HUES64 (cell line): Measurements from ENCODE around the gene POLR2H. TPM values are rescaled to one million over a fixed set of nuclear protein-coding genes. Genes with fewer than 3 reads are reported as not detected.
A peak's percentile ranks its signal among the peaks of the same experiment; 100 is the strongest.

Source experiments
- H3K27ac ChIP-seq: 2 replicates; pipeline ENCODE4 v1.7.0; 2013; ENCODE audit warnings: low read depth, low read length, inconsistent platforms
- H3K27me3 ChIP-seq: 2 replicates; pipeline ENCODE4 v1.6.1; 2013; ENCODE audit warnings: mild to moderate bottlenecking, low read length; ENCODE audit not compliant: insufficient read depth
- H3K36me3 ChIP-seq: 2 replicates; pipeline ENCODE4 v1.6.1; 2013; ENCODE audit warnings: mild to moderate bottlenecking, low read length; ENCODE audit not compliant: insufficient read depth
- H3K4me1 ChIP-seq: 2 replicates; pipeline ENCODE4 v1.6.1; 2013; ENCODE audit warnings: mild to moderate bottlenecking, low read length, moderate library complexity; ENCODE audit not compliant: insufficient read depth
- H3K4me3 ChIP-seq: 2 replicates; pipeline ENCODE4 v1.5.1; 2013; ENCODE audit warnings: mild to moderate bottlenecking, low read length, moderate library complexity
- H3K9ac ChIP-seq: 2 replicates; pipeline ENCODE4 v1.6.1; 2013; ENCODE audit warnings: mild to moderate bottlenecking, low read depth, low read length
- H3K9me3 ChIP-seq: 2 replicates; pipeline ENCODE4 v1.6.1; 2013; ENCODE audit warnings: low read depth, low read length; ENCODE audit not compliant: insufficient read depth
- WGBS: fragments of 150-250, 120-280 bp; methylation state at CpG from one replicate; pipeline ENCODE4 v1.1.7; 2013; ENCODE audit warnings: missing lambda C conversion rate; 5-methylcytosine and 5-hydroxymethylcytosine counted together
- polyA plus RNA-seq, 2 experiments: library from polyadenylated mRNA; stranded (reverse); fragments of 50-300 nt; gene quantifications; one replicate each; pipeline ENCODE4 v1.2.3, GENCODE V29; 2013

POLR2H gene
- 108 TPM for polyA plus RNA-seq (2013, experiment 1 of 2)
- 107 TPM for polyA plus RNA-seq (2013, experiment 2 of 2)

DNA sequence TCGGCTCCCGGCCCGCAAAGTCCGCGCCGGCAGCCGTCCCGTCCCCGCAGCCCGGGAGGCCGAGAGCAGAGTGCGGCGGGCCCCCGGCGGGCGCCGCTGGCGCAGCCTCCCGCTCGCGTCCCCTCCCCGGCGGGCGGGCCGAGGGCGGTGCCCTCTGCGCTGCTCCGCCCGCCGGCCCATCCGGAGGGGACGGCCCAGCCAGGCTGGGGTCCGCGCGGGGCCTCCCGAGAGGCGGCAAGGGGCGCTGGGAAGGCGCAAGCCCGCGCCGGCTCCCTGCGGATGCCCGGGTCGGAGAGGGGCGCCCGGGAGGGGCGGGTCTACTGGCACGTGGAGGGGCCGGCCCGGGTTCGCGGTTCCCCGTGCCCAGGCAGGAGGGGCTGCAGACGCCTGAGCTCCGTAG, at the start of gene POLR2H, which contains the start of gene CLCN2:
TSS of gene POLR2H (plus strand) at position 179 of the 400 bp plus-strand sequence. CDS start 1,783 bp downstream, outside the sequence.
TSS of gene CLCN2 (minus strand) at position 74 of the 400 bp plus-strand sequence. CDS start 126 bp downstream, outside the sequence.
- WGBS = under 1% methylated on average over 56 of the region's 56 CpGs
- Histone ChIP-seq H3K9me3 (no peaks in the 10 kb centered on the region), H3K4me3 (peak within 1 kb of the TSS; percentile 81), H3K9ac (peak within 1 kb of the TSS; percentile 91), H3K27ac (peak within 1 kb of the TSS; percentile 98), H3K36me3 (peaks cover 39% of the 10 kb centered on the region), H3K4me1 (peaks cover 10% of the 10 kb centered on the region), H3K27me3 (peaks cover 8% of the 10 kb centered on the region)

DNA sequence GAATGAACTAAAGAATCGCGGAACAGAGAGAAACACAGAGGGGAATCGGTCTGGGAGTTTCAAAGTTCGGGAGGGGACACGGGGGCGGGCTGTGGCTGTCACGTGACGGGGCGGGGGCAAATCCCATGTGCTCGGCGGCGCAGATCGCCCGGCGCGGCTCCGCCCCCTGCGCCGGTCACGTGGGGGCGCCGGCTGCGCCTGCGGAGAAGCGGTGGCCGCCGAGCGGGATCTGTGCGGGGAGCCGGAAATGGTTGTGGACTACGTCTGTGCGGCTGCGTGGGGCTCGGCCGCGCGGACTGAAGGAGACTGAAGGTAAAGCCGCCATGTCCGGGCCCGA, 47.2 kb upstream of the POLR2H start, which contains the start of gene EIF4G1:
TSS of gene EIF4G1 (plus strand) at position 244 of the 337 bp plus-strand sequence. CDS start 1,191 bp downstream, outside the sequence.
- H3K9ac ChIP-seq = peak within 1 kb of the TSS; percentile 98
- WGBS = under 1% methylated on average over 37 of the region's 40 CpGs

DNA sequence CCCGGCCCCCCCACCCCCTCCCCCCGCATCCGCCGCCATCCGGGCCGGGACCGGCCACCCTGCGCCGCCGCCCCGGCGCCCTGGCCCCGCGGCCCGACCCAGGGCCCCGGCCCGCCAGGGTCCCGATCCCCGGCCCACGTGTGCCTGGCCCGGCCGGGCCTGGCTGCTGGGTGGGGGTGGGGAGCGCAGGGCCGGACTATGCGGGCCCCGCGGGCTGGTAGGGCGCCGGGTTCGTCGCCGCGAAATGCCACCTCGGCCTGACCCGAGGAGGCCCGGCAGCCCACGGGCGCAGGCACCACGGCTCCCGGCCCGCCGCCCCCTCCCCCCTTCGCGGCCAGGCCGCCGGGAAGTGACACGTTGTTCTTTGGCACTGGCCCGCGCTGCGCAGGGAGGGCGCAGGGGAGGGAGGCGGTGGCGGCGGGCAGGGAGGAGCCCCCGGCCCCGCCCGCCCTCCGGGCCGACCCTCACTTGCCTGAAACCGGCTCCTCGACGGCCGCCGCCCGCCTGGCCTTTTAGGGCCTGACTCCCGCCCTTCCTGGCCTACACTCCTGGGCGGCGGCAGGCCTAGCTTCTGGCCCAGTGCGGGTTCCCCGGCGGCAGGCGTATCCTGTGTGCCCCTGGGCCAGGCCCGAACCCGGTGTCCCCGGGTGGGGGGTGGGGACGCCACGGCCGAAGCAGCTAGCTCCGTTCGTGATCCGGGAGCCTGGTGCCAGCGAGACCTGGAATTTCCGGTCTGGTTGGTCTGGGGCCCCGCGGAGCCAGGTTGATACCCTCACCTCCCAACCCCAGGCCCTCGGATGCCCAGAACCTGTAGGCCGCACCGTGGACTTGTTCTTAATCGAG, 46.6 kb upstream of the POLR2H start:
- Histone ChIP-seq H3K4me3 (peak overlapping the region; percentile 67), H3K27me3 (no peaks in the 10 kb centered on the region), H3K9me3 (no peaks in the 10 kb centered on the region), H3K27ac (peak overlapping the region; percentile 93), H3K36me3 (peaks cover 37% of the 10 kb centered on the region), H3K9ac (peak overlapping the region; percentile 98), H3K4me1 (peaks cover 8% of the 10 kb centered on the region; the same call in 1 of the 2 replicates)
- under 1% methylated on average over 86 of the region's 89 CpGs for WGBS

More for the DNA sequence above, 47.2 kb upstream of the POLR2H start, which contains the start of gene EIF4G1:
- Histone ChIP-seq H3K4me3 (peak within 1 kb of the TSS; percentile 67), H3K27me3 (no peaks in the 10 kb centered on the region), H3K27ac (peak within 1 kb of the TSS; percentile 93), H3K36me3 (peaks cover 31% of the 10 kb centered on the region), H3K4me1 (peaks cover 8% of the 10 kb centered on the region; the same call in 1 of the 2 replicates), H3K9me3 (no peaks in the 10 kb centered on the region)

DNA sequence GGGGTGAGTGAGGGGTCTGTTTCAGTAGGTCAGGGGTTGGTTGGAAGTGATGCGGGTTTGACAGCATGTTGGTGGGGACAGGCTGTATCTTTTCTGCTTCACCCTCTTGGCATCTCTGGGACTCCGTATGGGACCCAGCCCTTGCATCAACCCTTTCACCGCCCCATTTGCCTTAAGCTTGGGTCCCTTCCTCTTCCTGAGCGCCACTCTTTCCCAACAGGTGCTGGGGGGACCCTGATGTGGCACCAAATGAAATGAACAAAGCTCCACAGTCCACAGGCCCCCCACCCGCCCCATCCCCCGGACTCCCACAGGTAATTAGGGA, 46.0 kb upstream of the POLR2H start:
- Histone ChIP-seq H3K27me3 (no peaks in the 10 kb centered on the region), H3K36me3 (peaks cover 42% of the 10 kb centered on the region), H3K9ac (peak overlapping the region; percentile 98), H3K9me3 (no peaks in the 10 kb centered on the region), H3K4me3 (peak overlapping the region; percentile 67), H3K4me1 (peaks cover 8% of the 10 kb centered on the region; the same call in 1 of the 2 replicates), H3K27ac (peak overlapping the region; percentile 93; the same call in 1 of the 2 replicates)
- 3% methylated on average over 4 of the region's 6 CpGs for WGBS

DNA sequence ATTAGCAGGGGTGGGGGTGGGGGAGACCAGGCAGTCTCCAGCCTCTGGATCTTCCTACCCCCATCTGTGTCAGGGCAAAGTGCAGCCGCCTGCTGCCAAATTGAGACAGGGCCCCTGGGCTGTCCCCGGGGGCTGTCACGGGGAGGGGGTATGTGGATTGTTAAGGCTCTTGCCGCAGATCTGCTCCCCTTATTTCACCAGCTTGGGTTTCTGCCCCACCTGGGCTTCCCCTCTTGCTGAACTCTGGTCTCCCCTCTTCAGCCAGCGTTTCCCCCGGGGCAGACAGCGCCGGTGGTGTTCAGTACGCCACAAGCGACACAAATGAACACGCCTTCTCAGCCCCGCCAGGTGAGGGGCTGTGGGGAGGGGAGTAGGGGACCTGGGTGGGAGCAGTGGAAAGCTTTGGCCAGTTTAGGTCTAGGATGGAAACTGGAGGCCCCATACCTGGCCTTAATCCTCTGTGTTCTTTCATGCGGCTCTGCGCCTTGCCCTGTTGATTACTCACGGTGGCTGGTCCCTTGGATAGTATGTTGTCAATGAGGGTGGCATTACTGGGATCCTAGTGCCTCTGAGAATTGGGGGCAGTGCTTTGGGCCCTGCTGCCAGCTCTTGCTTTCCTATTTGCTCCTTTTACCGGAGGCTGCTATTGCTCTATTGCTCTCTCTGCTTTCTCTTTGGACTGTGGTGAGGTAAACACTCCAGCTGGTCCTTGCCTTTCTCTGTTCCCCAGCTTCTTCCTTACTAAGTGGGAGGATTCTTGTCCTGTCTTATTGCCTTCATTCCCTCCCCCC, 45.4 kb upstream of the POLR2H start:
- peak overlapping the region; percentile 40; the same call in 1 of the 2 replicates for H3K27ac ChIP-seq
- peaks cover 8% of the 10 kb centered on the region; the same call in 1 of the 2 replicates for H3K4me1 ChIP-seq
- peaks cover 47% of the 10 kb centered on the region for H3K36me3 ChIP-seq
- 47% methylated on average over 15 of the region's 16 CpGs for WGBS
- H3K9me3 ChIP-seq = no peaks in the 10 kb centered on the region
- no peaks in the 10 kb centered on the region for H3K27me3 ChIP-seq
- peak overlapping the region; percentile 67 for H3K4me3 ChIP-seq
- H3K9ac ChIP-seq = peak overlapping the region; percentile 20; the same call in 1 of the 2 replicates

DNA sequence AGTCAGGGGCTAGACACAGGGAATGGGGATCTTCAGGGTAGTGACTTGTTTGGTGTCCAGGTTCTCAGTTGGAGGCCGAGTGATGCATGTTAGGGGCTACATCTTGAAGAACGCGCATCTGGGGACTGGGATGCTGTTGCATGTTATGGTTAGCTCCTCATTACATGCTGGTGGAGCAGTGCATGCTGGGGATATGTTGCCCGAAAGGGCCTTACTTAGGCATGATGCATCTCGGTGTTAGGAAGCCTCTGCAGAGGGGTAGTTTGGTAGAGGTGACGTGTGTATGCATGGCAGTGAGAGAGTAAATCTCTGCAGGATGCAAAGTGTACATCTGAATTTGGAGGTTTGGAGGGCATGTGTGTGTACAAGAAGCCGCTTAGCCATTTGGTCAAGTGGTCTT, 44.7 kb upstream of the POLR2H start:
- peak overlapping the region; percentile 67 for H3K4me3 ChIP-seq
- H3K27me3 ChIP-seq = no peaks in the 10 kb centered on the region
- peaks cover 54% of the 10 kb centered on the region for H3K36me3 ChIP-seq
- 89% methylated on average over 7 of the region's 7 CpGs for WGBS
- H3K4me1 ChIP-seq = peaks cover 8% of the 10 kb centered on the region; the same call in 1 of the 2 replicates
- peak overlapping the region; percentile 36; the same call in 1 of the 2 replicates for H3K9ac ChIP-seq
- no peaks in the 10 kb centered on the region for H3K9me3 ChIP-seq
- H3K27ac ChIP-seq = no peak overlapping the region

DNA sequence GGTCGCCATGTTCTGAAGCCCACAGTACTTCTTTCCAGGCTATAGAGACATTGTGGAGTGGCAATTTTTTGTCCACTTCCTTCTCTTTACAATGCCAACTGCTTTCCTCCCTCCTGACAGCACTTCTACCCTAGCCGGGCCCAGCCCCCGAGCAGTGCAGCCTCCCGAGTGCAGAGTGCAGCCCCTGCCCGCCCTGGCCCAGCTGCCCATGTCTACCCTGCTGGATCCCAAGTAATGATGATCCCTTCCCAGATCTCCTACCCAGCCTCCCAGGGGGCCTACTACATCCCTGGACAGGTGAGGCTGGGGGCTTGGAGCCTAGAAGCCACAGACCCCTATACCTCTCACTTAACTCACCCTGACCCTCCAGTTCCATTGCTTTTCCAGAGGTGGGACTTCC, 44.3 kb upstream of the POLR2H start:
- peak overlapping the region; percentile 67; the same call in 1 of the 2 replicates for H3K4me3 ChIP-seq
- WGBS = 93% methylated on average over 5 of the region's 5 CpGs
- H3K27ac ChIP-seq = no peak overlapping the region
- H3K4me1 ChIP-seq = peaks cover 8% of the 10 kb centered on the region; the same call in 1 of the 2 replicates
- H3K27me3 ChIP-seq = no peaks in the 10 kb centered on the region
- H3K36me3 ChIP-seq = peaks cover 59% of the 10 kb centered on the region
- H3K9me3 ChIP-seq = no peaks in the 10 kb centered on the region
- peak overlapping the region; percentile 36; the same call in 1 of the 2 replicates for H3K9ac ChIP-seq

DNA sequence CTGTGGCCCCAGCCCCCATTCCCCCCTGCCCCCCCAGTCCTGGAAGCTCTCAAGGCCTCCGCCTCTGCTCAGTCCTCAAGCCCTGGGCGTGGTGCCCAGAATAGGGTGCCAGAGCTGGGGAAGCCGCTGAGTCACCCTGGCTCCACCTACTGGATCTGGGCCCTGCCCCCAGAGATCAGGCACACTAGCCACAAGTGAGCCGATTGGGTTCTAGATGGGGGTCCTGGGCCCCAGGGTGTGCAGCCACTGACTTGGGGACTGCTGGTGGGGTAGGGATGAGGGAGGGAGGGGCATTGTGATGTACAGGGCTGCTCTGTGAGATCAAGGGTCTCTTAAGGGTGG, 41.4 kb upstream of the POLR2H start:
- WGBS = 93% methylated on average over 4 of the region's 4 CpGs
- Histone ChIP-seq H3K4me3 (no peak overlapping the region), H3K36me3 (peaks cover 87% of the 10 kb centered on the region), H3K4me1 (peaks cover 8% of the 10 kb centered on the region; the same call in 1 of the 2 replicates), H3K27ac (no peak overlapping the region), H3K27me3 (no peaks in the 10 kb centered on the region), H3K9me3 (no peaks in the 10 kb centered on the region), H3K9ac (no peak overlapping the region)

DNA sequence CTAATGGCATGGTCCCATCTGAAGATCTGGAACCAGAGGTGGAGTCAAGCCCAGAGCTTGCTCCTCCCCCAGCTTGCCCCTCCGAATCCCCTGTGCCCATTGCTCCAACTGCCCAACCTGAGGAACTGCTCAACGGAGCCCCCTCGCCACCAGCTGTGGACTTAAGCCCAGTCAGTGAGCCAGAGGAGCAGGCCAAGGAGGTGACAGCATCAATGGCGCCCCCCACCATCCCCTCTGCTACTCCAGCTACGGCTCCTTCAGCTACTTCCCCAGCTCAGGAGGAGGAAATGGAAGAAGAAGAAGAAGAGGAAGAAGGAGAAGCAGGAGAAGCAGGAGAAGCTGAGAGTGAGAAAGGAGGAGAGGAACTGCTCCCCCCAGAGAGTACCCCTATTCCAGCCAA, 39.8 kb upstream of the POLR2H start:
- no peaks in the 10 kb centered on the region for H3K27me3 ChIP-seq
- peaks cover 3% of the 10 kb centered on the region; the same call in 1 of the 2 replicates for H3K4me1 ChIP-seq
- no peak overlapping the region for H3K9ac ChIP-seq
- WGBS = 93% methylated on average over 3 of the region's 5 CpGs
- H3K9me3 ChIP-seq = no peaks in the 10 kb centered on the region
- peaks cover 97% of the 10 kb centered on the region for H3K36me3 ChIP-seq
- no peak overlapping the region for H3K4me3 ChIP-seq
- no peak overlapping the region for H3K27ac ChIP-seq

DNA sequence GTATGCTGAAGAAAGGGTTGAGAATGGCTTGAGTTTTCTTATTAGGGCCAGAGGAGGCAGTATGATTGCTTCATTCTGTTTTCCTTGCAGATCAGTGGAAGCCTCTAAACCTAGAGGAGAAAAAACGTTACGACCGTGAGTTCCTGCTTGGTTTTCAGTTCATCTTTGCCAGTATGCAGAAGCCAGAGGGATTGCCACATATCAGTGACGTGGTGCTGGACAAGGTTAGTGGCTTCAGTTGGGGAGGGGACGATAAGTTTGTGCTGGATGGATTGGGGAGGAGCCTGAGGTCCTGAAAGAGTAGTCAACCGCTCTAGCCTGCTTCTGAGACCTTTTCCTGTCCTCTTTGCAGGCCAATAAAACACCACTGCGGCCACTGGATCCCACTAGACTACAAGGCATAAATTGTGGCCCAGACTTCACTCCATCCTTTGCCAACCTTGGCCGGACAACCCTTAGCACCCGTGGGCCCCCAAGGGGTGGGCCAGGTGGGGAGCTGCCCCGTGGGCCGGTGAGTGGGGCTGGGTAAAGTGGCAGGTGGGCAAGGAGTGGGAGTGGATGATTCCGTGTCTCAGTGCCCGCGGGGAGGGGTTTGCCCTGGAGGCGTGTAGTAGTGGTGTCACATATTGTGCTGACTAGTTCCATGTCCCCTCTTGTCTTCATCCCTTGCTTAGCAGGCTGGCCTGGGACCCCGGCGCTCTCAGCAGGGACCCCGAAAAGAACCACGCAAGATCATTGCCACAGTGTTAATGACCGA, 38.6 kb upstream of the POLR2H start:
- H3K4me1 ChIP-seq = no peaks in the 10 kb centered on the region
- peaks cover 97% of the 10 kb centered on the region for H3K36me3 ChIP-seq
- 96% methylated on average over 20 of the region's 20 CpGs for WGBS
- H3K4me3 ChIP-seq = no peak overlapping the region
- H3K27me3 ChIP-seq = no peaks in the 10 kb centered on the region
- H3K27ac ChIP-seq = no peak overlapping the region
- H3K9ac ChIP-seq = no peak overlapping the region
- no peaks in the 10 kb centered on the region for H3K9me3 ChIP-seq
